Pulmonary artery endothelial cell (primary cell): ENCODE measurements around the gene ZMYM4. TPM values are rescaled to one million over a fixed set of nuclear protein-coding genes. Genes with fewer than 3 reads are reported as not detected.
"Not testable (repeated sequence)": the region's sequence is repeated elsewhere in the genome, so short reads cannot be mapped to it uniquely, and the experiment has no call there.

Experiments
- DNase-seq: peaks from one replicate; pipeline ENCODE4 v3.0.0-alpha.2; 2011; ENCODE audit warnings: low read depth, low spot score
- total RNA-seq: library from RNA; depleted of rRNA; stranded (reverse); fragments of >200 nt; gene quantifications from 2 replicates; pipeline ENCODE4 v1.2.3, GENCODE V29; 2014

The ZMYM4 gene
- total RNA-seq, 1 donor from 2014 or later: 37.2 TPM

GRCh38 chr1:35452106-35452774 lies 183.7 kb downstream of the ZMYM4 start:
- peak; percentile 36 for DNase-seq

GRCh38 chr1:35453031-35453430 lies 184.5 kb downstream of the ZMYM4 start:
- no peak for DNase-seq

GRCh38 chr1:35454176-35454575 lies 185.7 kb downstream of the ZMYM4 start:
- no peak for DNase-seq

DNA sequence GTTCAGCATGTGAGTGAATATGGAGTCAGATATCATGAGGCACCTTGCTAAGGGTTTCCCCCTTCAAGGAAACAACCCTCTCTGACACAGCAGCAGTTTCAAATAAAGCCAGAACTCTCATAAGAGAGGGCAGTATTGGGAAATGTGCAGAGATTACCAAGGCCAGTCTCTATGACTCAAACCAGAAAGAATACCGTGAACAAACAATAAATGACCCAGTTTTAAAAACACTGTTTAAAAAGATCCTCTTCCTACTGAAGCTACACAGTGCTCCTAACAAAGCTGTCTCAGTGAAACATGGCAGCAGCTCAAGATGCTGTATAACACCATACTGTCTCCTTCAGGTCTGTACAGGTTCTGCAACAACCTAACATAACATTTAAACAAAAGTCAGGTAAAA lies 186.1 kb downstream of the ZMYM4 start:
- DNase-seq: no peak

GRCh38 chr1:35460796-35461195 lies 192.3 kb downstream of the ZMYM4 start:
- no peak for DNase-seq

DNA sequence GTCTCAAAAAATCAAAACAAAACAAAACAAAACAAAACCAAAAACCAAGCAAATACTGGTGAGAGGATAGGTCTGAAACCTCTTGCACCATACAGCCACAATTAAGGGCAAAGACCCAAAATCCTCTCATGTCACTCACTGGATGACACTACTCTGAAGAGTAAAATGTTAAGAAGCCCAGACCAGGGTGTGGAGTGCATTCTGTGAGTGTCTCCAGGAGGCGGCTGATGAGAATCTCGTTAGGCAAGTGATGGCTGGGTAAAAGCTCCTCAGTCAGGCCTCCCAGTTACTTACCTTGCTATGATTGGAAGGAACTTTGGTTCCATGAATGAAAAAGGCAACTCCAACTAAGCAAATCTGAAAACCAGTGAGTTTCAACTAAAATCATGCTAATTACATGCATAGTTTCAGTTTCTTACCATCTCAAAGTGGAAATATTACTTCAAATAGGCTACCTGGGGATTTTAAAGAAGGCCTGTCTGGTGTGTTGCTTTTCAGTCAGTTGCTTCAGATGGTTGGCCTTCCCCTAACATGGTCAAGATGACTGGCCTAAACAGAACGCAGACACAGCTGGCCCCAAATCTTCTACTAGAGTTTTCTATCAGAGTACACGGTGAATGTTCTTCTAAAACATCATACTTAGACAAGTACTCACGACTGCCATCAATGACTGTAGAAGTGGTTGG lies 193.6 kb downstream of the ZMYM4 start:
- DNase-seq: no peak

- DNase-seq: no peak
Measured at GRCh38 chr1:35463232-35463631, 194.7 kb downstream of the ZMYM4 start.

DNA sequence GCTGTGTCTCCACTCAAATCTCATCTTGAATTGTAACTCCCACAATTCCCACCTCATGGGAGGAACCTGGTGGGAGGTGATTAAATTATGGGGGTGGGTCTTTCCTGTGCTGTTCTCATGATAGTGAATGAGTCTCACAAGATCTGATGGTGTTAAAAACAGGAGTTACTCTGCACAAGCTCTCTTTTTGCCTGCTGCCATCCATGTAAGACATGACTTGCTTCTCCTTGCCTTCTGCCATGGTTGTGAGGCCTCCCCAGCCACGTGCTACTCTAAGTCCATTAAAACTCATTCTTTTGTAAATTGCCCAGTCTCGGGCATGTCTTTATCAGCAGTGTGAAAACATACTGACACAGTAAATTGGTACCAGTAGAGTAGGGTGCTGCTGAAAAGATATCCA lies 195.2 kb downstream of the ZMYM4 start:
- not testable (repeated sequence) for DNase-seq

- DNase-seq: no peak
Measured at GRCh38 chr1:35466120-35466519, 197.6 kb downstream of the ZMYM4 start.

GRCh38 chr1:35470977-35471613 lies 202.6 kb downstream of the ZMYM4 start:
- DNase-seq: no peak

Other genes with a start within 250 kb of the ZMYM4 start
- gene ZMYM6, start 236.8 kb upstream of the ZMYM4 start, total RNA-seq: 10.5 and 11.1 TPM in 2 replicates
- 21.3 and 34.7 TPM in 2 replicates for gene ZMYM1, start 189.3 kb upstream of the ZMYM4 start, total RNA-seq
- 298 and 333 TPM in 2 replicates for gene SFPQ, start 75.6 kb upstream of the ZMYM4 start, total RNA-seq